Activated CD4-positive, alpha-beta T cell treated with anti-CD3 and anti-CD28 coated beads for 36 hours (primary cell): ENCODE results near the gene RBM47. TPM values are rescaled to one million over a fixed set of nuclear protein-coding genes. Genes with fewer than 3 reads are reported as not detected.
"Not testable (repeated sequence)": the region's sequence is repeated elsewhere in the genome, so short reads cannot be mapped to it uniquely, and the experiment has no call there.

Experiments
- ATAC-seq: fragments of 200-7000 bp; cut with Tn5 transposase; one replicate; pipeline ENCODE4 v1.10.0; 2021; ENCODE audit warnings: mild to moderate bottlenecking, moderate library complexity
- CTCF ChIA-PET: fragments of 350-600 bp; sonication (Branson Sonifier 250); formaldehyde crosslinking; loops from one replicate; lab custom pipeline; 2021; ENCODE audit warnings: antibody characterized with exemption; lab: Charles Lee
- POLR2A ChIA-PET: fragments of 350-600 bp; sonication (Branson Sonifier 250); formaldehyde crosslinking; loops from one replicate; lab custom pipeline; 2021; ENCODE audit warnings: antibody characterized with exemption, inconsistent platforms; lab: Charles Lee
- DNase-seq: peaks from one replicate; pipeline ENCODE4 v3.0.0-alpha.2; 2020
- H3K27ac Mint-ChIP-seq: one replicate; pipeline ENCODE4 v1.8.0; 2021; ENCODE audit warnings: mixed read lengths
- H3K27me3 Mint-ChIP-seq: one replicate; pipeline ENCODE4 v1.8.0; 2021; ENCODE audit warnings: mixed read lengths
- H3K36me3 Mint-ChIP-seq: one replicate; pipeline ENCODE4 v1.8.0; 2021; ENCODE audit warnings: low read depth, mixed read lengths
- H3K4me1 Mint-ChIP-seq: one replicate; pipeline ENCODE4 v1.8.0; 2021; ENCODE audit warnings: mixed read lengths
- H3K4me3 Mint-ChIP-seq: one replicate; pipeline ENCODE4 v1.8.0; 2021; ENCODE audit warnings: mild to moderate bottlenecking, moderate library complexity, mixed read lengths
- H3K9me3 Mint-ChIP-seq: one replicate; pipeline ENCODE4 v1.8.0; 2021; ENCODE audit warnings: low read depth, mixed read lengths
- intact Hi-C, 2 experiments: fragments of 100-400 bp; cut with DNase I in 1 of 2; cut with micrococcal nuclease in 1 of 2; formaldehyde crosslinking; loops; one replicate each; pipeline versions ENCODE4 v1.14.2 to v1.15.1; 2022 to 2024; cut with DNase I, micrococcal nuclease
- total RNA-seq, 2 experiments: library from RNA; stranded (reverse); gene quantifications; one replicate each; pipeline ENCODE4 v1.2.3, GENCODE V29; 2021

The RBM47 gene
- total RNA-seq, 2 experiments from 2014 or later = 3.2 to 4.4 TPM

GRCh38 chr4:40402556-40402955 is 227.1 kb downstream of the RBM47 start:
- Mint-ChIP-seq H3K4me1 (no peaks in the 10 kb centered on the region), H3K4me3 (no peak overlapping the region), H3K27ac (no peak overlapping the region), H3K9me3 (peaks cover under 1% of the 10 kb centered on the region), H3K27me3 (no peaks in the 10 kb centered on the region), H3K36me3 (no peaks in the 10 kb centered on the region)
- ATAC-seq (no peak), DNase-seq (no peak)
- POLR2A ChIA-PET = no interaction called here
- CTCF ChIA-PET = no interaction called here
- intact Hi-C loops = no loop called here

DNA sequence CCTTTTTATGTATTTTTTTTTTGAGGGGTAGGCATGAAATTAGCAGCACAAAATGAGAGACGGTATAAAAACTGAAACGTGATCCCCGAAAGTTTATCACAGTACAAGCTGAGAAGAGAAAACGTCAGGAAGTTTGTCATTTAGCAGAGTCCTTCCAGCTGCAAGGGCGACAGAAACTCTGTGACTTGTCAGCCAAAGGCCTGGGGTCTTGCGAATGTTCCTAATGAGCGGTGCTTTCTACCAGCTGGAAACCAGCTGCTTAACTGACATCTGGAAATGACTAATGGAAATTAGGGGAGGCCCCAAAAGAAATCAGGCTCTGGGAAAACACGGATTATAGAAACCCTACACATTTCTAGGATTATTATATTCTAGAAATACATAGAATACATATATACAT is 228.0 kb downstream of the RBM47 start:
- Mint-ChIP-seq H3K27ac (no peak overlapping the region), H3K27me3 (no peaks in the 10 kb centered on the region), H3K4me1 (no peaks in the 10 kb centered on the region), H3K9me3 (no peaks in the 10 kb centered on the region), H3K36me3 (no peaks in the 10 kb centered on the region), H3K4me3 (no peak overlapping the region)
- CTCF ChIA-PET = no interaction called here
- intact Hi-C loops = no loop called here
- ATAC-seq (no peak), DNase-seq (no peak)
- POLR2A ChIA-PET = no interaction called here

- DNase-seq (no peak), ATAC-seq (no peak)
- H3K9me3 Mint-ChIP-seq = no peaks in the 10 kb centered on the region
- ChIA-PET POLR2A (no interaction called here), CTCF (no interaction called here)
- no peaks in the 10 kb centered on the region for H3K36me3 Mint-ChIP-seq
- no peak overlapping the region for H3K4me3 Mint-ChIP-seq
- intact Hi-C loops = no loop called here
- H3K27me3 Mint-ChIP-seq = no peaks in the 10 kb centered on the region
- no peaks in the 10 kb centered on the region for H3K4me1 Mint-ChIP-seq
- no peak overlapping the region for H3K27ac Mint-ChIP-seq
Observed at GRCh38 chr4:40401096-40401495, 228.6 kb downstream of the RBM47 start.

GRCh38 chr4:40399578-40399977 is 230.1 kb downstream of the RBM47 start:
- H3K27ac Mint-ChIP-seq = no peak overlapping the region
- no peaks in the 10 kb centered on the region for H3K27me3 Mint-ChIP-seq
- no peaks in the 10 kb centered on the region for H3K4me1 Mint-ChIP-seq
- H3K9me3 Mint-ChIP-seq = no peaks in the 10 kb centered on the region
- DNase-seq (no peak), ATAC-seq (no peak)
- POLR2A ChIA-PET = no interaction called here
- H3K4me3 Mint-ChIP-seq = no peak overlapping the region
- intact Hi-C loops = no loop called here
- no peaks in the 10 kb centered on the region for H3K36me3 Mint-ChIP-seq
- CTCF ChIA-PET = no interaction called here

GRCh38 chr4:40395908-40396793 is 233.5 kb downstream of the RBM47 start:
- POLR2A ChIA-PET = no interaction called here

DNA sequence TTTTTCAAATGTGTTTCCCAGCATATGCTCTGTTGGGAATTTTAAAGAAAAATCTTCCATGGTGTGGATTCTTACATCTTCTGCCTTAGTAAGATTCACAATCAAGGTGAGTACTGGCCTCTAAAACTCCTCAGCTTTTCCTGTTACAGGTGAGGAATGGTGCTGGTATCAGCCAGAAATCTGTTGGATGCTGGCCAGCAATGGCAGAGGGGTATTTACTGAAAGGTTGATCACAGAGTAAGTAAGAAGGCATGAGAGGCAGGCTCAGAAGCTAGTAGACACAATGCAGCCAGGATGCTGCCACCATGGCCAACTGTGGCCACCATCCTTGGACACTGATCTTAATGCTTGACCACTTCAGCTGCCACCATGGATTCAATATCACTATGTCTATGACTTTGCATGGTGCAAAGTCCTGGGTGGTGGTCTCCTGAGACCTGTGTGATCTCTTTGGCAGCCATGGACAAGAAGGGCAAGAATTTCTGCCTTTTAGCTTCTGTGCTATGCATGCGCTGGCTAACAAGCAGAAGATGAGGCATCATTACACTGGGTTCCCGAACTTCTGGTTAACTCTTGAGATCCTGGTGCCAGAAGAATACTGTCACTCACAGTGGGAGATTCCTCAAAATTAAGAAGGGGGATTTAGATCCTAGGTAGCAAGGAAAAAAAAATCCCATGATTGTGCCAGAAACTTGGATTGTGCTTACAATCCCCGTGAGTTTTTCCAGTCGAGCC is 234.3 kb downstream of the RBM47 start:
- ATAC-seq = no peak
- Mint-ChIP-seq H3K4me1 (no peaks in the 10 kb centered on the region), H3K9me3 (no peaks in the 10 kb centered on the region), H3K27me3 (no peaks in the 10 kb centered on the region), H3K27ac (no peak overlapping the region), H3K4me3 (no peak overlapping the region), H3K36me3 (no peaks in the 10 kb centered on the region)
- ChIA-PET CTCF (no interaction called here), POLR2A (no interaction called here)
- no peak for DNase-seq
- intact Hi-C loops = no loop called here

More at GRCh38 chr4:40395908-40396793, 233.5 kb downstream of the RBM47 start:
- CTCF ChIA-PET = no interaction called here
- intact Hi-C loops = no loop called here
- no peaks in the 10 kb centered on the region for H3K36me3 Mint-ChIP-seq
- H3K27ac Mint-ChIP-seq = no peak overlapping the region
- no peak overlapping the region for H3K4me3 Mint-ChIP-seq
- H3K27me3 Mint-ChIP-seq = no peaks in the 10 kb centered on the region
- DNase-seq (no peak), ATAC-seq (no peak)
- no peaks in the 10 kb centered on the region for H3K4me1 Mint-ChIP-seq
- no peaks in the 10 kb centered on the region for H3K9me3 Mint-ChIP-seq

DNA sequence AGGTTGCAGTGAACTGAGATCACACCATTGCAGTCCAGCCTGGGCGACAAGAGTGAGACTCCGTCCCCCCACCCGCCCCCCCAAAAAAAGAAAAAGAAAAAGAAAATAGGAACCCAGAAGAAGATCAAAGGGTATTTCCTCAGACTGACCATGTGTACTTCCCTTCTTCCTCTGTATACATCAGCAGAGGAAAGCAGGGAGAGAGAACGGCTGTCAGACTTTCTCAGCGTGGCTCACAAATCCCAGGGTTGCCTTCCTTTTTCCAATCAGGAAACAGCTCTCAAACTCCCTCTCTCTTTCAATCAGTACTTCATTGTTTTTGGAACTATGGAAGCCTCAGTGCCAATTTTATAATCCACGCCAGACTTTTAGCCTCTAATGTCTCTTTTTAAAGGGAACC is 235.4 kb downstream of the RBM47 start:
- Mint-ChIP-seq H3K27me3 (no peaks in the 10 kb centered on the region), H3K4me3 (no peak overlapping the region), H3K9me3 (no peaks in the 10 kb centered on the region), H3K4me1 (no peaks in the 10 kb centered on the region), H3K36me3 (no peaks in the 10 kb centered on the region), H3K27ac (no peak overlapping the region)
- CTCF ChIA-PET = no interaction called here
- DNase-seq (no peak), ATAC-seq (no peak)
- intact Hi-C loops = no loop called here
- POLR2A ChIA-PET = no interaction called here

- H3K27me3 Mint-ChIP-seq, H3K4me1 Mint-ChIP-seq, POLR2A ChIA-PET, H3K9me3 Mint-ChIP-seq, ATAC-seq, CTCF ChIA-PET, H3K27ac Mint-ChIP-seq, DNase-seq, intact Hi-C loops, H3K36me3 Mint-ChIP-seq, H3K4me3 Mint-ChIP-seq: not testable (repeated sequence)
Observed at GRCh38 chr4:40392241-40392640, 237.4 kb downstream of the RBM47 start.

GRCh38 chr4:40389986-40390385 is 239.7 kb downstream of the RBM47 start:
- no peak overlapping the region for H3K27ac Mint-ChIP-seq
- H3K27me3 Mint-ChIP-seq = no peaks in the 10 kb centered on the region
- intact Hi-C loops = no loop called here
- ChIA-PET POLR2A (no interaction called here), CTCF (no interaction called here)
- ATAC-seq = no peak
- H3K4me1 Mint-ChIP-seq = no peaks in the 10 kb centered on the region
- no peak overlapping the region for H3K4me3 Mint-ChIP-seq
- no peaks in the 10 kb centered on the region for H3K9me3 Mint-ChIP-seq
- no peak for DNase-seq
- H3K36me3 Mint-ChIP-seq = no peaks in the 10 kb centered on the region

DNA sequence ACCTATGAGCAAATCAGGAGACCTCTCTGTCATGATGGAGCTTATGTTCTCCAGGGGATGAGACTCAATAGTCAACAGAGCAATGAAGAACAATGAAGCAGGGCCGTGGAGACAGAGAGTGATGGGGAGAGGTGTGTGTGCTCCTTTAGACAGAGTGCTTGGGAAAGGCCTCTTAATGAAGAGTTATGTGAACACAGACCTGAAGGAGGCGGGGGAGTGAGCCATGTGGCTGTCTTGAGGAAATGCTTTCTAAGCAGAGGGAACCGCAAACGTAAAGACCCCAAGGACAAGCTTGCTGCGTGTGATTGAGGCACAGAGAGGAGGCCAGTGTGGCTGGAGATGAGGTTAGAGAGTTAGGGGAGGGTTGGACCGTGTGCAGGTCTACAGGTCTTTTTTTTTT is 241.4 kb downstream of the RBM47 start:
- Mint-ChIP-seq H3K27me3 (no peaks in the 10 kb centered on the region), H3K4me3 (no peak overlapping the region), H3K9me3 (no peaks in the 10 kb centered on the region), H3K36me3 (no peaks in the 10 kb centered on the region), H3K4me1 (no peaks in the 10 kb centered on the region), H3K27ac (no peak overlapping the region)
- DNase-seq (no peak), ATAC-seq (no peak)
- ChIA-PET POLR2A (no interaction called here), CTCF (no interaction called here)
- intact Hi-C loops = no loop called here

DNA sequence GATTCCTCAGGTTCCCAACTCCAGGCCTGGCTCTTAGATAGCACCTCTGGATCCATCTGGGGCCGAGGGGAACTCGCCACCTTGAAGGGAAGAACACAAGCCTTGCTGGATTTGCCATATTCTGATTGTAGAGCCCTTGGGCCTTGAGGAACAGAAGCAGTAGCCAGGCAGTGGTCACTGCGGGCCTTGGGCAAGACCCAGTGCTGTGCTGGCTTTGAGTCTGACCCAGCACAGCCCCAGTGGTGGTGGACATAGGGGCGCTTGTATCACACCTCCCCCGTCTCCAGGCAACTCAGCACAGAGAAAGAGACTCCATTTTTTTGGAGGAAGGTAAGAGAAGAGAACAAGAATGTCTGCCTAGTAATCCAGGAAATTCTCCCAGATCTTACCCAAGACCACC is 249.0 kb downstream of the RBM47 start:
- POLR2A ChIA-PET = no interaction called here
- ATAC-seq (no peak), DNase-seq (no peak)
- no peak overlapping the region for H3K27ac Mint-ChIP-seq
- no peaks in the 10 kb centered on the region for H3K36me3 Mint-ChIP-seq
- no peak overlapping the region for H3K4me3 Mint-ChIP-seq
- no peaks in the 10 kb centered on the region for H3K27me3 Mint-ChIP-seq
- CTCF ChIA-PET = no interaction called here
- H3K9me3 Mint-ChIP-seq = no peaks in the 10 kb centered on the region
- H3K4me1 Mint-ChIP-seq = no peaks in the 10 kb centered on the region
- intact Hi-C loops = no loop called here

DNA sequence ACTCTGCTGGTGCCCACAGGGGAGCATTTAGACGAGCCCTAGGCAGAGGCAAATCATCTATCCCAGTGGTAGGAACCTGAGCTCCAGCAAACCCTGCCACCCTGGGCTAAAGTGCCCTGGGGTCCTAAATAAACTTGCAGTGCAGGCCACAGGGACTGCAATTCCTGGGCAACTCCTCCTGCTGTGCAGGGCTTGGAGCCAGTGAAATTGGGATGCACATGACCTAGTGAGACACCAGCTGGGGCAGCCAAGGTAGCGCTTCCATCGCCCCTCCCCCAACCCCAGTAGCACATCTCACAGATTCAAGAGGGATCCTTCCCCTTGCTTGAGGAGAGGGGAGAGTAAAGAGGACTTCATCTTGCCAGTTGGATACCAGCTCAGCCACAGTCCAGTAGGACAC is 250.4 kb downstream of the RBM47 start:
- no peaks in the 10 kb centered on the region for H3K9me3 Mint-ChIP-seq
- intact Hi-C loops = no loop called here
- DNase-seq (no peak), ATAC-seq (no peak)
- no peak overlapping the region for H3K27ac Mint-ChIP-seq
- H3K27me3 Mint-ChIP-seq = no peaks in the 10 kb centered on the region
- ChIA-PET POLR2A (no interaction called here), CTCF (no interaction called here)
- H3K4me3 Mint-ChIP-seq = no peak overlapping the region
- no peaks in the 10 kb centered on the region for H3K36me3 Mint-ChIP-seq
- no peaks in the 10 kb centered on the region for H3K4me1 Mint-ChIP-seq
